Gastroesophageal sphincter (tissue), 3 donors: ENCODE measurements around the gene PPM1H.

Experiments
- EP300 ChIP-seq: sonication (generic); formaldehyde crosslinking; IDR thresholded peaks from one replicate; pipeline ENCODE4 v1.6.1; 2017; ENCODE audit warnings: antibody characterized with exemption, mild to moderate bottlenecking
- POLR2A ChIP-seq, 2 donors: fragments of 450-650 bp; IDR thresholded peaks; one replicate each; pipeline ENCODE4 v1.6.1; 2017; ENCODE audit warnings: antibody characterized with exemption in 2 of 2, mild to moderate bottlenecking in 2 of 2, moderate library complexity in 1 of 2
- POLR2AphosphoS5 ChIP-seq: sonication (generic); formaldehyde crosslinking; IDR thresholded peaks from one replicate; pipeline ENCODE4 v1.6.1; 2017; ENCODE audit warnings: antibody characterized with exemption
- TF ChIP-seq, protein P1 (sequence below), 4 experiments: fragments of 200-600 bp in 2 of 4; fragments of 450-650 bp in 2 of 4; sonication (generic) in 1 of 4; IDR thresholded peaks; one replicate each; pipeline ENCODE4 v1.5.1; 2017 to 2019; ENCODE audit warnings: antibody characterized with exemption in 4 of 4, mild to moderate bottlenecking in 2 of 4, moderate library complexity in 2 of 4

DNA sequence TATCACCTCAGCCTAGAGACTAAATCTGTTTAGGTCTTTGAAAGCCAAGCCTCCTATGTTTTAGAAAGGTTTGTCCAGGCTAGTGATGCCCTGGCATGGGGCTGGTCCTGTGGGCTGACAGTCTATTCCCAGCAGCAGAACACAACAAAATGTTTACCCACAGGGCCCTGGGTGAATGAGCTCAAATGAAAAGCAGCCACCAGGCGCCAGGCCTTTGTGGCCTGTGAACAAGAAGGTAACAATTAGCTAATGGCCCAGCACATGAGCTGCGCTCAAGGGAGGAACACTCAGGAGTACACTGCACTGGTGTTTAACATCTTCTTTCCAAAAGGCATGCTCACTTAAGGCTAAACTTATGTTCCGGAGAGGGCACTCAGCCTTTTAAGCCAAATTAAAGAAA is 266.2 kb downstream of the PPM1H start:
- TF ChIP-seq EP300 (no peak), POLR2A (IDR thresholded peaks at IDR 0.05) (no peak), POLR2AphosphoS5 (no peak)
- TF ChIP-seq, protein P1, sequence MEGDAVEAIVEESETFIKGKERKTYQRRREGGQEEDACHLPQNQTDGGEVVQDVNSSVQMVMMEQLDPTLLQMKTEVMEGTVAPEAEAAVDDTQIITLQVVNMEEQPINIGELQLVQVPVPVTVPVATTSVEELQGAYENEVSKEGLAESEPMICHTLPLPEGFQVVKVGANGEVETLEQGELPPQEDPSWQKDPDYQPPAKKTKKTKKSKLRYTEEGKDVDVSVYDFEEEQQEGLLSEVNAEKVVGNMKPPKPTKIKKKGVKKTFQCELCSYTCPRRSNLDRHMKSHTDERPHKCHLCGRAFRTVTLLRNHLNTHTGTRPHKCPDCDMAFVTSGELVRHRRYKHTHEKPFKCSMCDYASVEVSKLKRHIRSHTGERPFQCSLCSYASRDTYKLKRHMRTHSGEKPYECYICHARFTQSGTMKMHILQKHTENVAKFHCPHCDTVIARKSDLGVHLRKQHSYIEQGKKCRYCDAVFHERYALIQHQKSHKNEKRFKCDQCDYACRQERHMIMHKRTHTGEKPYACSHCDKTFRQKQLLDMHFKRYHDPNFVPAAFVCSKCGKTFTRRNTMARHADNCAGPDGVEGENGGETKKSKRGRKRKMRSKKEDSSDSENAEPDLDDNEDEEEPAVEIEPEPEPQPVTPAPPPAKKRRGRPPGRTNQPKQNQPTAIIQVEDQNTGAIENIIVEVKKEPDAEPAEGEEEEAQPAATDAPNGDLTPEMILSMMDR (IDR thresholded peaks at IDR 0.05), result no peak
